ENCODE data around the gene NKX2-8.

GRCh38 chr14:36626151-36626550, 43.7 kb upstream of the NKX2-8 start:
- TF ChIP-seq CTCF (conservative IDR thresholded peaks at IDR 0.05 in 1 of 2, IDR thresholded peaks at IDR 0.05 in 1 of 2; ENCODE audit: extremely low read depth in 1 of 2, insufficient read depth in 1 of 2, low read depth in 1 of 2, low read length in 2 of 2) (no peak), EZH2 (IDR thresholded peaks at IDR 0.05; ENCODE audit: borderline replicate concordance, low read length) (no peak)

Measured in mammary epithelial cell (primary cell).